Subcutaneous adipose tissue (tissue), 4 donors: Measurements from ENCODE around the gene MCRS1. TPM values are rescaled to one million over a fixed set of nuclear protein-coding genes. Genes with fewer than 3 reads are reported as not detected.

Experiments
- total RNA-seq, 4 donors: library from RNA; depleted of rRNA; stranded (reverse); fragments of >200 nt; gene quantifications; one replicate each; pipeline ENCODE4 v1.1.0, GENCODE V29; 2016
- TF ChIP-seq, protein P1 (sequence below): fragments of 450-650 bp; IDR thresholded peaks from one replicate; pipeline ENCODE4 v1.5.1; 2016; ENCODE audit warnings: low read depth, mild to moderate bottlenecking, control low read depth, antibody characterized with exemption, moderate library complexity

Gene MCRS1
- total RNA-seq, 4 donors from 2014 or later, result 28.7 to 36.1 (median 32.5) TPM

DNA sequence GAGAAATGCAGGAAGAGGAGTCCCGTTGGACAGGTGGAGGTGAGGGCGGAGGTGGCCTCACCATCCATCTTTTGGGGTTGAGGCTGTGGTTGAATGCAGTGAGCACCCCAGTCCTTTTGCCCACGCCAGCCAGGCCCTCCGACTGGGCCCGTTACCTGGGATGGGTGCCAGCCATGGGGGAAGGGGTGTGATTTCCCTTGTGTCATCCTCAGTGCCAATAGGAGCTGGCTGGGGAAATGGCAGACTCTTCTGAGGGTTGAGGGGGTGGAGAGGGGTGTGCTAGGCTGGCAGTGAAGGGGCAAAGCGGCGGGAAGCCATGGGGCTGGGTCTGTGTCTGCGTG lies 19.5 kb downstream of the MCRS1 start:
- TF ChIP-seq, protein P1, sequence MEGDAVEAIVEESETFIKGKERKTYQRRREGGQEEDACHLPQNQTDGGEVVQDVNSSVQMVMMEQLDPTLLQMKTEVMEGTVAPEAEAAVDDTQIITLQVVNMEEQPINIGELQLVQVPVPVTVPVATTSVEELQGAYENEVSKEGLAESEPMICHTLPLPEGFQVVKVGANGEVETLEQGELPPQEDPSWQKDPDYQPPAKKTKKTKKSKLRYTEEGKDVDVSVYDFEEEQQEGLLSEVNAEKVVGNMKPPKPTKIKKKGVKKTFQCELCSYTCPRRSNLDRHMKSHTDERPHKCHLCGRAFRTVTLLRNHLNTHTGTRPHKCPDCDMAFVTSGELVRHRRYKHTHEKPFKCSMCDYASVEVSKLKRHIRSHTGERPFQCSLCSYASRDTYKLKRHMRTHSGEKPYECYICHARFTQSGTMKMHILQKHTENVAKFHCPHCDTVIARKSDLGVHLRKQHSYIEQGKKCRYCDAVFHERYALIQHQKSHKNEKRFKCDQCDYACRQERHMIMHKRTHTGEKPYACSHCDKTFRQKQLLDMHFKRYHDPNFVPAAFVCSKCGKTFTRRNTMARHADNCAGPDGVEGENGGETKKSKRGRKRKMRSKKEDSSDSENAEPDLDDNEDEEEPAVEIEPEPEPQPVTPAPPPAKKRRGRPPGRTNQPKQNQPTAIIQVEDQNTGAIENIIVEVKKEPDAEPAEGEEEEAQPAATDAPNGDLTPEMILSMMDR, result no peak

DNA sequence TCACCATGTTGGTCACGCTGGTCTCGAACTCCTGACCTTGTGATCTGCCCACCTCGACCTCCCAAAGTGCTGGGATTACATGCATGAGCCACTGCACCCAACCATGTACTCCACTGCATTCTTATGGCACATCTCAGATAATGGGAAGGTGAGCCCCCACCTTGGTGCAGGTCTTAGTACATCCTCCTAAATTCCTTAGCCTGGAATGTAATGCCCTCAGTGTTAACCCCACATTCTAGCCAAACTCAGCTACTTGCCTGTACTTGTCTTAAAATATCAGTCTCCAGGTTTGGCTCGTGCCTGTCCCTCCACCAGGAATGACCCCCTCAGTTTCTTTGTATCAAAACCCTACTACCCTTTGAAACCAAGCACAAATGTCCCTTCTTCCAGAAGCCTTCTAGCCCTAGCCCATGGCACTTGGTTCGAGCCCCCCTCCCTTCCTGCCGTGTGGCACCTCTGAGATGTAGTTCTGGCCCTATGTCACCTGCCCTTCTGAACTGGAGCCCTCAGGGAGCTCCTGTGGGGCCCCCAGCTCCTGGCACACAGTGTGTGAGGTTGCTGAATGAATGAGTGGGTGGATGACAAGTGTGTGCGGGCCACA lies 20.8 kb downstream of the MCRS1 start:
- TF ChIP-seq, protein P1, result no peak

- TF ChIP-seq, protein P1, result no peak
Observed at GRCh38 chr12:49546481-49546880, 21.5 kb downstream of the MCRS1 start.

DNA sequence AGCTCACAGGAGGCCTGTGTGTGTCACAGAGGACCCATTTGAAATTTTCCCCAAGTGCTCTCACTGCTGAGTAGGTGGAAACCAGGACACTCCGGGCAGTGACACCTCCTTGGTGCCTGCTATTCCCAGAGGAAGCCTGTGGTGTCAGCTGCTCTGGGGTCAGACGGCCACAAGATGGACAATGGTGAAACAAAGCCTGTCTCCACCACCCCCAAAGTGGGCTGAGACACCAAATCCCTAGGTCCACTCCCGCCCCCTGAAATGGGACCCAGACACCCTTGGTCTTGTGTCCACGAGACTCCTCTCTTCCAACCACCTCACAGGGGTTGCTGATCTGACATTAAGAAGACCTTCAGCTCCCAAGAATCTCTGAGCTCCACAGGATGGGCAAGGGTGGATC lies 22.1 kb downstream of the MCRS1 start:
- TF ChIP-seq, protein P1, result no peak

- TF ChIP-seq, protein P1, result no peak
Observed at GRCh38 chr12:49543914-49544815, 23.8 kb downstream of the MCRS1 start.

DNA sequence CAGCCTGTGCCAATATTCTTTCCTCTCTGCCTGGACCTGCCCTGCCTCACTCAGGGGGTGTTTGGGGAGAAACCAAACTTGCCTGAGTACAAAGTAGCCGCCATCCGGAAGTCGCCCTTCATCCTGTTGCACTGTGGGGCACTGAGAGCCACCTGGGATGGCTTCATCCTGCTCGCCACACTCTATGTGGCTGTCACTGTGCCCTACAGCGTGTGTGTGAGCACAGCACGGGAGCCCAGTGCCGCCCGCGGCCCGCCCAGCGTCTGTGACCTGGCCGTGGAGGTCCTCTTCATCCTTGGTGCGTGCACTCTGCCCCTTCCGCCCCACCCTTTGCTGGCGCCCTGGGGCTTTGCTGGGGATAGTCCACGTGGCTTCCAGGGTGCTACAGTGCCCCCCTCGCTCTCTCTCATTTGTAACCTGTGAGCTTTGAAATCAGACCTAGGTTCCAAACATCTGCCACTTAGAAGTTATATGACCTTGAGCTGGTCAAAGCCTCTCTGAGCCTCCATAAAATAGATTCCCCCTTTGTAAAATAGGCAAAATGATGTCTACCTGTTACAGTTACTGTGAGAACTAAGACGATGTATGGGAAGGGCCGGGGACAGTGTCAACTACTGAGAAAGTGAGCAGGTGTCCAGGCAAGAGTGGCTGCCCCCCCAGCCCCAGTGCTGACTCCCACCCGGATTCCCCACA lies 24.6 kb downstream of the MCRS1 start:
- TF ChIP-seq, protein P1, result no peak

DNA sequence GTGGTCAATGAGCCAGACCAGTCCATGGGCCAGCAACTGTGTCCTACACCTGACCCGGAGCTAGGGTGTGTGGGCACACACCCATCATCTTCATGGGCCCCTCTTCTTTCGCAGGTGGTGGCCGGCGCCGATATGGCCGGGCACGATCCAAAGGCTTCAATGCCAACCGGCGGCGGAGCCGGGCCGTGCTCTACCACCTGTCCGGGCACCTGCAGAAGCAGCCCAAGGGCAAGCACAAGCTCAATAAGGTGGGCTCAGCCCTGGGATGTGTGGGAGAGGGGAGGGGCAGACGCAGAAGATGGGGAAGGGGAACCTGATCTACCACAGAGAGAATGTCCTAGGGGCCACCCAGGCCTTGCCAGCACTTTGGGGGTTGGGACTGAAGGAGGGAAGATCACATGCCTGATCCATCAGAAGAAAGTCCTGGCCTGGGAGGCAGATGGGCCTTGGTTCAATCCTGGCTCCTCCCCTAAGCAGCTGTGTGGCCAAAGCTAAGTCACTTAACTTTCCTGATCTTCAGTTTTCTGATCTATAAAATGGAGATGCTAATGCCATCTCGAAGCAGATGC lies 25.3 kb downstream of the MCRS1 start:
- TF ChIP-seq, protein P1, result no peak
